ENCODE data around the gene AUP1. TPM values are rescaled to one million over a fixed set of nuclear protein-coding genes. Genes with fewer than 3 reads are reported as not detected.

AUP1 gene
- total RNA-seq, 2 donors from 2014 or later, result 101 to 124 TPM

GRCh38 chr2:74575320-74575719 lies 45.8 kb upstream of the AUP1 start:
- H3K4me3 ChIP-seq, result no peak overlapping the region
- no peaks in the 10 kb centered on the region for H3K27me3 ChIP-seq (replicated peaks; ENCODE audit: insufficient read depth)
- H3K9me3 ChIP-seq, result no peaks in the 10 kb centered on the region
- DNase-seq (ENCODE audit: low spot score), result no peak
- TF ChIP-seq CTCF (IDR thresholded peaks at IDR 0.05) (no peak), POLR2A (IDR thresholded peaks at IDR 0.05) (no peak), POLR2AphosphoS5 (IDR thresholded peaks at IDR 0.05) (no peak)
- no peaks in the 10 kb centered on the region for H3K36me3 ChIP-seq
- no peak overlapping the region for H3K27ac ChIP-seq
- intact Hi-C loops (cut with DNase I), result no loop called here
- WGBS, result 94% methylated on average over 4 of the region's 4 CpGs
- H3K4me1 ChIP-seq (replicated peaks), result no peaks in the 10 kb centered on the region

GRCh38 chr2:74573747-74574562 lies 44.4 kb upstream of the AUP1 start:
- Histone ChIP-seq H3K27ac (no peak overlapping the region), H3K4me3 (no peak overlapping the region), H3K27me3 (replicated peaks; ENCODE audit: insufficient read depth) (no peaks in the 10 kb centered on the region), H3K9me3 (no peaks in the 10 kb centered on the region), H3K36me3 (no peaks in the 10 kb centered on the region), H3K4me1 (replicated peaks) (no peaks in the 10 kb centered on the region)
- 45% methylated on average over 7 of the region's 7 CpGs for WGBS
- intact Hi-C loops (cut with DNase I), result no loop called here
- no peak for DNase-seq (ENCODE audit: low spot score)
- TF ChIP-seq POLR2A (IDR thresholded peaks at IDR 0.05), result no peak
- no peak for TF ChIP-seq POLR2AphosphoS5 (IDR thresholded peaks at IDR 0.05)
- no peak for TF ChIP-seq CTCF (IDR thresholded peaks at IDR 0.05)

- TF ChIP-seq POLR2AphosphoS5 (IDR thresholded peaks at IDR 0.05) (no peak), POLR2A (IDR thresholded peaks at IDR 0.05) (no peak), CTCF (IDR thresholded peaks at IDR 0.05) (no peak)
Measured at GRCh38 chr2:74572178-74572925, 42.8 kb upstream of the AUP1 start.

GRCh38 chr2:74571058-74571457 lies 41.6 kb upstream of the AUP1 start:
- Histone ChIP-seq H3K36me3 (no peaks in the 10 kb centered on the region), H3K4me3 (no peak overlapping the region), H3K9me3 (no peaks in the 10 kb centered on the region), H3K27ac (no peak overlapping the region), H3K4me1 (replicated peaks) (no peaks in the 10 kb centered on the region), H3K27me3 (replicated peaks; ENCODE audit: insufficient read depth) (no peaks in the 10 kb centered on the region)
- intact Hi-C loops (cut with DNase I), result no loop called here
- TF ChIP-seq CTCF (IDR thresholded peaks at IDR 0.05), result no peak
- no peak for TF ChIP-seq POLR2AphosphoS5 (IDR thresholded peaks at IDR 0.05)
- 85% methylated on average over 1 of the region's 1 CpG for WGBS
- no peak for DNase-seq (ENCODE audit: low spot score)

More at GRCh38 chr2:74572178-74572925, 42.8 kb upstream of the AUP1 start:
- H3K4me3 ChIP-seq, result no peak overlapping the region
- H3K9me3 ChIP-seq, result no peaks in the 10 kb centered on the region
- H3K27ac ChIP-seq, result no peak overlapping the region
- H3K27me3 ChIP-seq (replicated peaks; ENCODE audit: insufficient read depth), result no peaks in the 10 kb centered on the region
- H3K36me3 ChIP-seq, result no peaks in the 10 kb centered on the region
- DNase-seq (ENCODE audit: low spot score), result no peak
- WGBS, result 82% methylated on average over 3 of the region's 3 CpGs
- intact Hi-C loops (cut with DNase I), result no loop called here
- H3K4me1 ChIP-seq (replicated peaks), result no peaks in the 10 kb centered on the region
